Stimulated activated CD4-positive, alpha-beta T cell treated with anti-CD3 and anti-CD28 coated beads, Interleukin-15, amount 100 ng/mL, for 48 hours (primary cell): ENCODE data around the gene SMAD3.
"Not testable (repeated sequence)": the region's sequence is repeated elsewhere in the genome, so short reads cannot be mapped to it uniquely, and the experiment has no call there.

Source experiments
- DNase-seq, 2 donors: peaks; one replicate each; pipeline ENCODE4 v3.0.0-alpha.2; 2020; ENCODE audit warnings: low read depth in 2 of 2

The SMAD3 gene

GRCh38 chr15:67063689-67064606 is 1.5 kb upstream of the SMAD3 start:
- DNase-seq: no peak

GRCh38 chr15:67064607-67065530 is 533 bp upstream of the SMAD3 start:
- DNase-seq: no peak

GRCh38 chr15:67066041-67066958 is 898 bp downstream of the SMAD3 start:
- DNase-seq: no peak

- no peak for DNase-seq
Measured at GRCh38 chr15:67066959-67067853, 1.8 kb downstream of the SMAD3 start.

GRCh38 chr15:67067930-67068551 is 2.6 kb downstream of the SMAD3 start:
- DNase-seq: no peak

- no peak for DNase-seq
Measured at GRCh38 chr15:67068710-67069400, 3.5 kb downstream of the SMAD3 start.

GRCh38 chr15:67070150-67070549 is 4.7 kb downstream of the SMAD3 start:
- DNase-seq: no peak

- no peak for DNase-seq
Measured at GRCh38 chr15:67070892-67071664, 5.7 kb downstream of the SMAD3 start.

- DNase-seq: no peak
Measured at GRCh38 chr15:67072442-67072841, 7.0 kb downstream of the SMAD3 start.

GRCh38 chr15:67072958-67073357 is 7.6 kb downstream of the SMAD3 start:
- no peak for DNase-seq

GRCh38 chr15:67074886-67075229 is 9.5 kb downstream of the SMAD3 start:
- DNase-seq: no peak

- DNase-seq: not testable (repeated sequence)
Measured at GRCh38 chr15:67075555-67076135, 10.2 kb downstream of the SMAD3 start.

GRCh38 chr15:67076147-67076843 is 10.9 kb downstream of the SMAD3 start:
- peak; percentile 58 to 64 for DNase-seq

GRCh38 chr15:67077641-67078215 is 12.3 kb downstream of the SMAD3 start:
- DNase-seq: no peak

- no peak for DNase-seq
Measured at GRCh38 chr15:67079361-67079760, 14.0 kb downstream of the SMAD3 start.

- DNase-seq: no peak
Measured at GRCh38 chr15:67080118-67080899, 14.9 kb downstream of the SMAD3 start.
